A673 (cell line): ENCODE results near the gene RTRAF. TPM values are rescaled to one million over a fixed set of nuclear protein-coding genes. Genes with fewer than 3 reads are reported as not detected.

Experiments used
- BruUV-seq: library from RNA; stranded (reverse); fragments of 400-500 nt; replicated peaks from 2 replicates; lab custom pipeline; 2021; lab: Mats Ljungman, UMichigan
- CTCF ChIA-PET: fragments of 300-600 bp; sonication (Branson Sonifier 250); formaldehyde crosslinking; loops from one replicate; lab custom pipeline; 2022; ENCODE audit warnings: antibody characterized with exemption; lab: Charles Lee
- POLR2A ChIA-PET: fragments of 300-600 bp; sonication (Branson Sonifier 250); formaldehyde crosslinking; loops from one replicate; lab custom pipeline; 2022; ENCODE audit warnings: antibody characterized with exemption; ENCODE audit not compliant: low non-redundant PET; lab: Charles Lee
- DNase-seq: peaks from one replicate; pipeline ENCODE4 v3.0.0-alpha.2; 2015; ENCODE audit warnings: low spot score
- H3K27ac ChIP-seq: fragments of 200-600 bp; sonication (generic); 2 replicates; pipeline ENCODE4 v1.5.1; 2016; ENCODE audit warnings: mixed run types, low read depth, mild to moderate bottlenecking, mixed read lengths, antibody characterized with exemption, low read length; ENCODE audit not compliant: poor library complexity, severe bottlenecking
- H3K27me3 ChIP-seq: fragments of 200-600 bp; sonication (generic); replicated peaks from 2 replicates; pipeline ENCODE4 v1.6.1; 2017; ENCODE audit warnings: mixed run types, low read depth, mild to moderate bottlenecking, mixed read lengths, antibody characterized with exemption, low read length; ENCODE audit not compliant: insufficient read depth, poor library complexity
- H3K36me3 ChIP-seq: fragments of 200-600 bp; sonication (generic); 2 replicates; pipeline ENCODE4 v1.6.1; 2016; ENCODE audit warnings: mixed run types, mild to moderate bottlenecking, mixed read lengths, antibody characterized with exemption, low read length; ENCODE audit not compliant: insufficient read depth, poor library complexity, severe bottlenecking
- H3K4me1 ChIP-seq: fragments of 200-600 bp; sonication (generic); 2 replicates; pipeline ENCODE4 v1.6.1; 2017; ENCODE audit warnings: mixed run types, mild to moderate bottlenecking, mixed read lengths, antibody characterized with exemption, low read length; ENCODE audit not compliant: insufficient read depth, poor library complexity, severe bottlenecking
- H3K4me3 ChIP-seq: fragments of 200-600 bp; sonication (generic); 2 replicates; pipeline ENCODE4 v1.5.1; 2016; ENCODE audit warnings: low read depth, mixed run types, mild to moderate bottlenecking, mixed read lengths, low read length; ENCODE audit not compliant: poor library complexity, severe bottlenecking
- H3K9me3 ChIP-seq: fragments of 200-600 bp; sonication (generic); 2 replicates; pipeline ENCODE4 v1.6.1; 2016; ENCODE audit warnings: mixed run types, low read depth, mild to moderate bottlenecking, mixed read lengths, antibody characterized with exemption, low read length; ENCODE audit not compliant: poor library complexity, severe bottlenecking
- CTCF ChIP-seq: fragments of 300-800, 200-600 bp; sonication (generic); conservative IDR thresholded peaks from 2 replicates; pipeline ENCODE4 v1.5.1; 2017; ENCODE audit warnings: low read depth, mild to moderate bottlenecking, antibody characterized with exemption, low read length, moderate library complexity, mixed read lengths
- EZH2 ChIP-seq: fragments of 200-600 bp; sonication (generic); IDR thresholded peaks from 2 replicates; pipeline ENCODE4 v1.6.1; 2017; ENCODE audit warnings: borderline replicate concordance, low read depth, mild to moderate bottlenecking, mixed read lengths, antibody characterized with exemption, low read length; ENCODE audit not compliant: poor library complexity, severe bottlenecking
- intact Hi-C: fragments of 100-400 bp; cut with micrococcal nuclease; formaldehyde crosslinking; loops from one replicate; pipeline ENCODE4 v1.10.0; 2022; ENCODE audit not compliant: unreplicated experiment
- total RNA-seq: library from RNA; stranded (reverse); gene quantifications from 2 replicates; pipeline ENCODE4 v1.2.3, GENCODE V29; 2021

Gene RTRAF
- total RNA-seq, 1 experiment from 2014 or later: 267 TPM

DNA sequence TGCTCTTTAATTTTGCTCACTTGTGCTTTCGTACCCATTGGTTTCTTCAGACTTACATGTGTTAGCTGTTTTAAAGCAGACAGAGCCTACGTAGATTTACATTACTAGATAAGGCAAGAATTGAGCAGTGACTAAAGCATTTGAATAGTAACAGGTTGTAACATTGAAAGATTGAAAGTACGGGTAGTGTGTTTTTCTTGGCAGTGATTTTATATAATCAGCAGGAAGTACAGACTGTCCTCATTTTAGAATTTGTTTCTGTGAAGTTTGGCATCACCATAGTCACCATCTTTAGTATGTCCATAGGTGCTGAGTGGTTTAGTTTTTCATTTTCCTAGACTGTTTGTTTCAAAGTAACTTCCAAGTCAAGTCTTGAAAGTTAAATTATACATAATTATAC lies 14.0 kb downstream of the RTRAF start:
- H3K4me1 ChIP-seq: peaks cover 5% of the 10 kb centered on the region
- no peak for DNase-seq
- H3K27me3 ChIP-seq: no peaks in the 10 kb centered on the region
- TF ChIP-seq CTCF: no peak
- TF ChIP-seq EZH2: no peak
- H3K27ac ChIP-seq: no peak overlapping the region
- H3K36me3 ChIP-seq: peaks cover 83% of the 10 kb centered on the region
- POLR2A ChIA-PET: no interaction called here
- H3K4me3 ChIP-seq: no peak overlapping the region
- CTCF ChIA-PET: no interaction called here
- no peaks in the 10 kb centered on the region for H3K9me3 ChIP-seq
- intact Hi-C loops: loop anchor here (5.0 to 10.0 kb wide), 2 partner anchors 69 to 471 kb away; no protein-coding TSS in a partner anchor
- BruUV-seq: no TSS peak

GRCh38 chr14:52005625-52006024 lies 16.3 kb downstream of the RTRAF start:
- ChIA-PET POLR2A (no interaction called here), CTCF (no interaction called here)
- TF ChIP-seq EZH2 (no peak), CTCF (no peak)
- Histone ChIP-seq H3K27me3 (no peaks in the 10 kb centered on the region), H3K9me3 (no peaks in the 10 kb centered on the region), H3K4me3 (no peak overlapping the region), H3K4me1 (no peaks in the 10 kb centered on the region), H3K27ac (no peak overlapping the region), H3K36me3 (peaks cover 96% of the 10 kb centered on the region)
- DNase-seq: no peak
- no TSS peak for BruUV-seq
- intact Hi-C loops: loop anchor here (10.0 kb wide), 1 partner anchor 469 kb away; no protein-coding TSS in a partner anchor

DNA sequence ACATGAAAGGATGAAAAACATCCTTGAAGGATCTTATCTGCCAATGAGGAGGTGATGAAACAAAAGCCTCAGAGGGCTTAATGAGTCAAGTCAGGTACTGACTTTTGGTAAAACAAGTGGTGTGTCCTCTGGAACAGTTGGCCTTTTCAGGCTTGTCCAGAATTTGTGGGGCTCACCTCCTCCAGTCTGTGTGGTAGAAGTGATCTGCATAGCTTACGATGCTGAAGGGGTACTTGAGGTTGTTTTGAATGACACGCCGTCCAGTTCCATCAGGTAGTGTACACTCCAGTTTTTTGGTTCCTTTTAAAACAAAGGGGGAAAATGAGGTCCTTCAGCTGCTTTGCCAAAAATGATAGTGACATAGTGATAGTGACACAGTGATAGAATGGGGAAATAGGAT lies 17.0 kb downstream of the RTRAF start:
- Histone ChIP-seq H3K27me3 (no peaks in the 10 kb centered on the region), H3K27ac (no peak overlapping the region), H3K9me3 (no peaks in the 10 kb centered on the region), H3K36me3 (peaks cover 100% of the 10 kb centered on the region), H3K4me1 (no peaks in the 10 kb centered on the region), H3K4me3 (no peak overlapping the region)
- DNase-seq: no peak
- BruUV-seq: no TSS peak
- ChIA-PET POLR2A (no interaction called here), CTCF (no interaction called here)
- TF ChIP-seq CTCF (no peak), EZH2 (no peak)
- intact Hi-C loops: loop anchor here (10.0 kb wide), 1 partner anchor 468 kb away; no protein-coding TSS in a partner anchor
